GM12878 (cell line): ENCODE data around the gene CALN1. TPM values are rescaled to one million over a fixed set of nuclear protein-coding genes. Genes with fewer than 3 reads are reported as not detected.

Experiments
- ATAC-seq: fragments of 200-7000 bp; cut with Tn5 transposase; 3 replicates; pipeline ENCODE4 v1.9.1; 2020; ENCODE audit warnings: mild to moderate bottlenecking, moderate library complexity
- BruUV-seq: library from RNA; stranded (reverse); fragments of 400-500 nt; replicated peaks from 2 replicates; lab custom pipeline; 2021; lab: Mats Ljungman, UMichigan
- CTCF ChIA-PET: fragments of 300-600 bp; sonication (Branson Sonifier 250); formaldehyde crosslinking; extraction: SDS; loops from one replicate; lab custom pipeline; 2021; ENCODE audit warnings: inconsistent platforms; lab: Yijun Ruan, JAX
- POLR2A ChIA-PET: fragments of 350-600 bp; formaldehyde crosslinking; extraction: SDS; loops from one replicate; lab custom pipeline; 2021; ENCODE audit warnings: inconsistent platforms; lab: Charles Lee
- RAD21 ChIA-PET: fragments of 300-600 bp; sonication (Branson Sonifier 250); formaldehyde crosslinking; loops from one replicate; lab custom pipeline; 2023; ENCODE audit warnings: antibody characterized with exemption; ENCODE audit not compliant: unreplicated experiment; lab: Charles Lee
- SMC1A ChIA-PET: fragments of 300-600 bp; sonication (Branson Sonifier 250); formaldehyde crosslinking; loops from one replicate; lab custom pipeline; 2023; ENCODE audit not compliant: unreplicated experiment, uncharacterized antibody; lab: Charles Lee
- DNase-seq: peaks from one replicate; pipeline ENCODE4 v3.0.0-alpha.2; 2011; ENCODE audit warnings: low read depth, low spot score
- FAIRE-seq: peaks from 3 replicates; lab custom pipeline; 2011; peaks lifted over from hg19 to GRCh38; lab: Jason Lieb, UNC
- H2AFZ ChIP-seq: 2 replicates; pipeline ENCODE4 v1.6.0; 2011; ENCODE audit warnings: low read depth, low read length, control low read depth; ENCODE audit not compliant: control insufficient read depth
- H3K27ac ChIP-seq: 2 replicates; pipeline ENCODE4 v1.5.1; 2011; ENCODE audit warnings: control low read depth; ENCODE audit not compliant: control insufficient read depth, insufficient read depth
- H3K27me3 ChIP-seq, 2 experiments: replicated peaks in 1 of 2; 2 replicates each; pipeline versions ENCODE4 v1.6.0 to v1.6.1; 2011; ENCODE audit warnings: low read length in 1 of 2; ENCODE audit not compliant: control insufficient read depth in 2 of 2, insufficient read depth in 2 of 2
- H3K36me3 ChIP-seq, 2 experiments: 2 replicates each; pipeline ENCODE4 v1.5.1; 2011; ENCODE audit warnings: low read length in 1 of 2; ENCODE audit not compliant: control insufficient read depth in 2 of 2, insufficient read depth in 2 of 2
- H3K4me1 ChIP-seq: 2 replicates; pipeline ENCODE4 v1.6.1; 2011; ENCODE audit warnings: mild to moderate bottlenecking, low read length, moderate library complexity, mixed read lengths; ENCODE audit not compliant: control insufficient read depth, insufficient read depth
- H3K4me2 ChIP-seq: 2 replicates; pipeline ENCODE4 v1.6.0; 2011; ENCODE audit warnings: control low read depth; ENCODE audit not compliant: control insufficient read depth, insufficient read depth
- H3K4me3 ChIP-seq: fragments of 200-600 bp; sonication (generic); 2 replicates; pipeline ENCODE4 v1.5.1; 2016
- H3K79me2 ChIP-seq: 2 replicates; pipeline ENCODE4 v1.6.0; 2011; ENCODE audit warnings: low read length; ENCODE audit not compliant: control insufficient read depth, insufficient read depth
- H3K9ac ChIP-seq: 2 replicates; pipeline ENCODE4 v1.8.0; 2011; ENCODE audit warnings: low read length, control low read depth, mixed read lengths; ENCODE audit not compliant: control insufficient read depth, insufficient read depth
- H3K9me3 ChIP-seq: replicated peaks from 3 replicates; pipeline ENCODE4 v1.5.1; 2011; ENCODE audit warnings: mild to moderate bottlenecking, low read length; ENCODE audit not compliant: control insufficient read depth, insufficient read depth
- H4K20me1 ChIP-seq: 2 replicates; pipeline ENCODE4 v1.6.0; 2011; ENCODE audit not compliant: control insufficient read depth, insufficient read depth
- ATF2 ChIP-seq: IDR thresholded peaks from 2 replicates; pipeline ENCODE4 v1.6.1; 2012; ENCODE audit warnings: low read length, inconsistent platforms
- DPF2 ChIP-seq: fragments of 450-650 bp; IDR thresholded peaks from 2 replicates; pipeline ENCODE4 v1.6.1; 2017; ENCODE audit warnings: mild to moderate bottlenecking
- EP300 ChIP-seq, 2 experiments: fragments of 150-350 bp in 1 of 2; IDR thresholded peaks; 2 replicates each; pipeline ENCODE4 v1.6.1; 2011 to 2012; ENCODE audit warnings: low read depth in 2 of 2, low read length in 2 of 2, borderline replicate concordance in 1 of 2, improper control_type of control experiment in 1 of 2, inconsistent platforms in 1 of 2; ENCODE audit not compliant: control insufficient read depth in 1 of 2
- IRF3 ChIP-seq: fragments of 450-650 bp; IDR thresholded peaks from 2 replicates; pipeline ENCODE4 v1.6.1; 2014; ENCODE audit warnings: mild to moderate bottlenecking
- KAT2A ChIP-seq: conservative IDR thresholded peaks from 2 replicates; pipeline ENCODE4 v1.6.1; 2011; ENCODE audit warnings: low read depth, low read length; ENCODE audit not compliant: control insufficient read depth
- MEF2A ChIP-seq: IDR thresholded peaks from 2 replicates; pipeline ENCODE4 v1.6.1; 2011; ENCODE audit warnings: low read depth, mild to moderate bottlenecking, low read length, moderate library complexity; ENCODE audit not compliant: insufficient read depth
- NR2F1 ChIP-seq: fragments of 450-650 bp; conservative IDR thresholded peaks from 2 replicates; pipeline ENCODE4 v1.6.1; 2017; ENCODE audit warnings: mild to moderate bottlenecking
- RAD21 ChIP-seq: IDR thresholded peaks from 2 replicates; pipeline ENCODE4 v1.6.1; 2011; ENCODE audit warnings: mild to moderate bottlenecking, low read depth, low read length, moderate library complexity; ENCODE audit not compliant: insufficient read depth
- RAD51 ChIP-seq: fragments of 450-650 bp; IDR thresholded peaks from 2 replicates; pipeline ENCODE4 v1.6.1; 2016; ENCODE audit warnings: moderate library complexity, mild to moderate bottlenecking, inconsistent platforms
- SMAD5 ChIP-seq: IDR thresholded peaks from 2 replicates; pipeline ENCODE4 v1.6.1; 2016; ENCODE audit warnings: antibody characterized with exemption, low read depth
- TARDBP ChIP-seq: IDR thresholded peaks from 2 replicates; pipeline ENCODE4 v1.6.1; 2016; ENCODE audit warnings: borderline replicate concordance
- USF2 ChIP-seq: IDR thresholded peaks from 2 replicates; pipeline ENCODE4 v1.6.1; 2011; ENCODE audit warnings: low read depth, low read length, improper control_type of control experiment, borderline replicate concordance
- ZNF217 ChIP-seq: fragments of 450-650 bp; IDR thresholded peaks from 2 replicates; pipeline ENCODE4 v1.6.1; 2017; ENCODE audit warnings: antibody characterized with exemption, mild to moderate bottlenecking
- WGBS: methylation state at CpG from one replicate; pipeline ENCODE4 v1.1.6; 2016; ENCODE audit warnings: low lambda C conversion rate; ENCODE audit not compliant: insufficient replicate concordance, insufficient coverage; ENCODE audit errors: missing lambda C conversion rate; 5-methylcytosine and 5-hydroxymethylcytosine counted together
- in situ Hi-C: fragments of 300-500 bp; cut with MboI; formaldehyde crosslinking; loops from 9 replicates; pipeline ENCODE4 v1.14.3; 2018; ENCODE audit warnings: mixed read lengths
- intact Hi-C: fragments of 100-400 bp; cut with micrococcal nuclease; formaldehyde crosslinking; loops from one replicate; pipeline ENCODE4 v1.14.2; 2022; ENCODE audit not compliant: unreplicated experiment
- polyA plus RNA-seq, 11 experiments: library from polyadenylated mRNA; depleted of rRNA in 4 of 11; unstranded in 6 of 11; stranded (reverse) in 5 of 11; fragments of >200 nt; fragmentation: Nextera tagmentation in 4 of 11; fragmentation: Illumina TruSeq in 1 of 11; extraction: Ambion mirVana in 4 of 11; extraction: Trizol in 1 of 11; gene quantifications; 1 replicate in 1 of 11; 2 replicates in 10 of 11; pipeline versions ENCODE4 v1.2.1 to v1.2.3, GENCODE V29; 2011 to 2016; ENCODE audit warnings: inconsistent platforms in 2 of 11, missing spikeins in 2 of 11, low read depth in 1 of 11
- total RNA-seq, 4 experiments: library from RNA; depleted of rRNA in 3 of 4; stranded (reverse); fragments of >200 nt in 3 of 4; fragmentation: Illumina TruSeq in 1 of 4; extraction: Trizol in 1 of 4; gene quantifications; 2 replicates each; pipeline versions ENCODE4 v1.2.1 to v1.2.3, GENCODE V29; 2013 to 2021

Gene CALN1
- total and polyA plus RNA-seq, 10 of the 15 experiments (the other 5 are each of a cell fraction or from before 2014, with no cell fraction given): 0.48 to 15.3 (median 1.6) TPM

- H3K9ac ChIP-seq: no peak overlapping the region
- in situ Hi-C loops: no loop called here
- no peaks in the 10 kb centered on the region; the same call in 2 of the 3 replicates for H3K9me3 ChIP-seq
- no peaks in the 10 kb centered on the region for H4K20me1 ChIP-seq
- H3K27ac ChIP-seq: no peak overlapping the region
- intact Hi-C loops: loop anchor here (10.0 kb wide), 1 partner anchor 61 kb away; no protein-coding TSS in a partner anchor
- ChIA-PET RAD21 (interaction anchor here (0.6 kb wide), 1 partner anchor 241 kb away, joined by 4 read pairs; no protein-coding TSS in a partner anchor), SMC1A (no interaction called here), CTCF (no interaction called here), POLR2A (no interaction called here)
- no peak for DNase-seq
- no peaks in the 10 kb centered on the region for H3K4me1 ChIP-seq
- no peaks in the 10 kb centered on the region for H3K79me2 ChIP-seq
- no peak for ATAC-seq
- H3K36me3 ChIP-seq: no peaks in the 10 kb centered on the region
- no peaks in the 10 kb centered on the region for H3K27me3 ChIP-seq
- WGBS: 24% methylated on average over 3 of the region's 3 CpGs
- H3K4me3 ChIP-seq: no peak overlapping the region
- no peak overlapping the region for H3K4me2 ChIP-seq
- H2AFZ ChIP-seq: no peak overlapping the region
- FAIRE-seq: no peak
- TF ChIP-seq ZNF217: no peak
- no peak for TF ChIP-seq RAD21
- TF ChIP-seq RAD51: no peak
- TF ChIP-seq ATF2: no peak
- TF ChIP-seq KAT2A: no peak
- no peak for TF ChIP-seq EP300 (IDR thresholded peaks at IDR 0.05; ENCODE audit: borderline replicate concordance in 1 of 2, control insufficient read depth in 1 of 2, low read depth in 2 of 2, low read length in 2 of 2)
- no peak for TF ChIP-seq USF2
- TF ChIP-seq DPF2: no peak
- no peak for TF ChIP-seq IRF3
- TF ChIP-seq TARDBP: no peak
- TF ChIP-seq MEF2A: no peak
- no peak for TF ChIP-seq SMAD5
- no peak for TF ChIP-seq NR2F1
- BruUV-seq: no TSS peak
Measured at GRCh38 chr7:71804256-71804655, 607.9 kb downstream of the CALN1 start.
